ENCODE data around the gene SLX1A. TPM values are rescaled to one million over a fixed set of nuclear protein-coding genes. Genes with fewer than 3 reads are reported as not detected.
"Not testable (repeated sequence)": the region's sequence is repeated elsewhere in the genome, so short reads cannot be mapped to it uniquely, and the experiment has no call there.

Gene SLX1A
- total RNA-seq, 6 donors from 2014 or later, result 38.6 to 127 (median 63.6) TPM

- Histone ChIP-seq H3K27me3 (no peaks in the 10 kb centered on the region), H3K9me3 (no peaks in the 10 kb centered on the region), H3K36me3 (peaks cover 0 to 16% (median 5%) of the 10 kb centered on the region in 4 donors), H3K27ac (peak overlapping the region; percentile 76 to 91 (median 88)), H3K4me3 (peak overlapping the region in 3 of 4 donors; percentile 63 to 78 (median 66)), H3K4me1 (peaks cover 5 to 47% (median 25%) of the 10 kb centered on the region in 4 donors)
- DNase-seq (peak; percentile 83 to 93), ATAC-seq (ENCODE audit: low FRiP score in 2 of 2) (peak; percentile 18 to 38)
- 59 to 83% methylated on average over 16 to 35 of the region's 36 CpGs for WGBS, 2 donors
- peak; percentile 68 to 85 (median 82) for TF ChIP-seq CTCF (IDR thresholded peaks at IDR 0.05)
- peak in 1 of 2 donors; percentile 22 for TF ChIP-seq POLR2AphosphoS5 (IDR thresholded peaks at IDR 0.05)
- no peak for TF ChIP-seq EP300 (IDR thresholded peaks at IDR 0.05)
Observed at GRCh38 chr16:30186782-30187555, 6.7 kb upstream of the SLX1A start.

DNA sequence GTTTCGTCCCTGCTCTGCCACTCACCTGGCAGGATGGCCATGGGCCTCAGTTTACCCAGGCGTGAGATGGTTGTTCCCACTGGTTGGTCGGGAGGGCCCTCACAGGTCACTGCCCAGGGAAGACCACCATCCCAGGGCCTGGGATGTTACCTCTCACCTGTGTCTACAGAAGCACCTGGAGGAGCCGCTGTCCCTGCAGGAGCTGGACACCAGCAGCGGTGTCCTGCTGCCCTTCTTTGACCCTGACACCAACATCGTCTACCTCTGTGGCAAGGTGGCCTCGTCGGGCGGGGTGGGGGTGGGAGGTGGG lies 6.2 kb upstream of the SLX1A start:
- no peaks in the 10 kb centered on the region for H3K9me3 ChIP-seq
- no peak for DNase-seq
- 90% methylated on average over 2 of the region's 9 CpGs; no CpG with 5 or more reads in 1 of the 2 donors for WGBS, 2 donors
- H3K27ac ChIP-seq, result peak overlapping the region in 2 of 4 donors; percentile 89 to 91
- H3K36me3 ChIP-seq, result peaks cover 0 to 16% (median 5%) of the 10 kb centered on the region in 4 donors
- no peaks in the 10 kb centered on the region for H3K27me3 ChIP-seq
- peaks cover 5 to 45% (median 25%) of the 10 kb centered on the region in 4 donors for H3K4me1 ChIP-seq
- TF ChIP-seq EP300 (IDR thresholded peaks at IDR 0.05), result no peak
- TF ChIP-seq CTCF (IDR thresholded peaks at IDR 0.05), result no peak
- no peak for TF ChIP-seq POLR2AphosphoS5 (IDR thresholded peaks at IDR 0.05)
- TF ChIP-seq POLR2A (IDR thresholded peaks at IDR 0.05), result no peak
- peak overlapping the region in 1 of 4 donors; percentile 78 for H3K4me3 ChIP-seq
- ATAC-seq (ENCODE audit: low FRiP score in 2 of 2), result no peak

- Histone ChIP-seq H3K4me1 (peaks cover 5 to 41% (median 21%) of the 10 kb centered on the region in 4 donors), H3K9me3 (no peaks in the 10 kb centered on the region), H3K4me3 (no peak overlapping the region), H3K36me3 (peaks cover 0 to 16% (median 5%) of the 10 kb centered on the region in 4 donors), H3K27me3 (no peaks in the 10 kb centered on the region), H3K27ac (peak overlapping the region in 2 of 4 donors; percentile 89 to 91)
- no peak for ATAC-seq (ENCODE audit: low FRiP score in 2 of 2)
- 83 to 92% methylated on average over 8 to 22 of the region's 23 CpGs for whole genome bisulfite sequencing, 2 donors
- DNase-seq, result peak in 1 of 2 donors; percentile 61
- TF ChIP-seq EP300 (IDR thresholded peaks at IDR 0.05), result no peak
- no peak for TF ChIP-seq POLR2AphosphoS5 (IDR thresholded peaks at IDR 0.05)
- TF ChIP-seq POLR2A (IDR thresholded peaks at IDR 0.05), result no peak
- no peak for TF ChIP-seq CTCF (IDR thresholded peaks at IDR 0.05)
Observed at GRCh38 chr16:30187971-30188561, 5.6 kb upstream of the SLX1A start.

GRCh38 chr16:30191158-30191557 lies 2.5 kb upstream of the SLX1A start:
- not testable (repeated sequence) for H3K9me3 ChIP-seq; ATAC-seq (ENCODE audit: low FRiP score in 2 of 2); DNase-seq; H3K27me3 ChIP-seq; H3K4me3 ChIP-seq; H3K27ac ChIP-seq
- WGBS, 2 donors, result 95 to 98% methylated on average over 6 of the region's 12 CpGs
- Histone ChIP-seq H3K4me1 (peaks cover 5 to 21% (median 15%) of the 10 kb centered on the region in 4 donors), H3K36me3 (peaks cover 0 to 16% (median 5%) of the 10 kb centered on the region in 4 donors)

- DNase-seq, H3K4me1 ChIP-seq, H3K27me3 ChIP-seq, H3K27ac ChIP-seq, H3K36me3 ChIP-seq, H3K4me3 ChIP-seq, H3K9me3 ChIP-seq: not testable (repeated sequence)
- WGBS, 2 donors, result no CpG with 5 or more reads among the region's 21 CpGs
- peak; percentile 13 for ATAC-seq (ENCODE audit: low FRiP score in 2 of 2)
Observed at GRCh38 chr16:30193098-30193497, 577 bp upstream of the SLX1A start.

DNA sequence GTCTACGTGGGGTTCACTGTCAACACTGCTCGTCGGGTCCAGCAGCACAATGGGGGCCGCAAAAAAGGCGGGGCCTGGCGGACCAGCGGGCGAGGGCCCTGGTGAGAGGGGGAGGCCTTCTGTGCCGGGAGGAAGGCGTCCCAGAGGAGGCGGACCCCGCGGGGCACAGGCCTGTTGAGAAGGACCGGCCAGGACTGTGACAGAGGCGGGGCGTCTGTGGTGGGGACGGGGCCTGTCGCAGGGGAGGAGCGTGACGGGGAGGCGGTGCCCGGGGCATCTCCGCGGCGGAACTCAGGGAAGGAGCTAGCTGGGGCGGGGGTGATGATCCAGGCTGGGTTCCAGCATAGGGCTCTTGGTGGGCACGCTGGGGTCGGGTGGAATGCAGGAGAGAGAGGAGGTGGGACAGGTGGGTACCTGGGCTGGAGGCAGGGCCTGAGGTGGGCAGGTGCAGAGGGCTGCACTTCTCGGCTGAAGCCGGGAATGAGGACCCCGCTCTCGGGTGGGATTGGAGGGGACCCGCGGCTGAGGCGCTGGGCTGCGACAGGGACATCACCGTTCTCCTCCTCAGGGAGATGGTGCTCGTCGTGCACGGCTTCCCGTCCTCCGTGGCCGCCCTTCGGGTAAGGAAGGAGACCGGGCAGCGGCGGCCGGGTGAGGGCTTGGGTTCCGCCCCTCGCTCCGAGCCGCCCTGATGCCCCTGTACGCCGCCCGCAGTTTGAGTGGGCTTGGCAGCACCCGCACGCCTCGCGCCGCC lies 674 bp downstream of the SLX1A start:
- H3K4me1 ChIP-seq, H3K36me3 ChIP-seq, H3K9me3 ChIP-seq, H3K27me3 ChIP-seq: not testable (repeated sequence)
- DNase-seq (peak; percentile 19 to 88), ATAC-seq (ENCODE audit: low FRiP score in 2 of 2) (peak; percentile 92 to 94)
- peak overlapping the region in 3 of 4 donors; percentile 46 to 77 (median 49) for H3K27ac ChIP-seq
- peak overlapping the region; percentile 30 to 52 (median 47) for H3K4me3 ChIP-seq
- WGBS, 2 donors, result 8% methylated on average over 18 of the region's 60 CpGs; no CpG with 5 or more reads in 1 of the 2 donors

DNA sequence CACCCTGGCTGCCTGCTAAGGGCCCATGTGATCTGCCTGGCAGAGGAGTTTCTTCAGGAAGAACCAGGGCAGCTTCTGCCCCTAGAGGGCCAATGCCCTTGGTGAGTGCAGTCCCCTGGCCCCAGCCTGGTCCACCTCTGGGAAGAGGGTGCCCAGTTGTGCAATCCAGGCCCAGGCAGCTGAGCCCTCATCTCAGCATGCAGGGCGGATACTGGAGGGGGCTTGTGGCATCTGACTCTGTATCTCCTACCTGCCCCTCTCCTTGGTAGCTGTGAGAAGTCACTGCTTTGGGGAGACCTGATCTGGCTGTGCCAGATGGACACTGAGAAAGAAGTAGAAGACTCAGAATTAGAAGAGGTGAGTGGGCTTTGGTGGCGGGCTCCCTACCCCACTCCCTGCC lies 3.3 kb downstream of the SLX1A start:
- not testable (repeated sequence) for H3K9me3 ChIP-seq; H3K27ac ChIP-seq; H3K4me3 ChIP-seq; H3K4me1 ChIP-seq; H3K36me3 ChIP-seq; H3K27me3 ChIP-seq; ATAC-seq (ENCODE audit: low FRiP score in 2 of 2)
- peak in 1 of 2 donors; percentile 19 for DNase-seq
- 100% methylated on average over 1 of the region's 2 CpGs; no CpG with 5 or more reads in 1 of the 2 donors for WGBS, 2 donors

- H3K27ac ChIP-seq, H3K36me3 ChIP-seq, DNase-seq, H3K9me3 ChIP-seq, H3K4me1 ChIP-seq, H3K27me3 ChIP-seq, H3K4me3 ChIP-seq: not testable (repeated sequence)
- ATAC-seq (ENCODE audit: low FRiP score in 2 of 2), result peak; percentile 40 to 58
- WGBS, 2 donors, result no CpG with 5 or more reads among the region's 3 CpGs
Observed at GRCh38 chr16:30199049-30199448, 5.4 kb downstream of the SLX1A start, which contains the start of gene SULT1A3. Gene SULT1A3, plus strand, starts transcription at chr16:30199255. Its CDS starts 1,474 bp downstream, at chr16:30200729.

All from upper lobe of left lung (tissue), 6 donors.